Endothelial cell of umbilical vein (primary cell): ENCODE results near the gene PDXDC1. TPM values are rescaled to one million over a fixed set of nuclear protein-coding genes. Genes with fewer than 3 reads are reported as not detected.
"Not testable (repeated sequence)": the region's sequence is repeated elsewhere in the genome, so short reads cannot be mapped to it uniquely, and the experiment has no call there.

Source experiments
- BruUV-seq: library from RNA; stranded (reverse); fragments of 400-500 nt; replicated peaks from 2 replicates; lab custom pipeline; 2021; lab: Mats Ljungman, UMichigan
- CTCF ChIA-PET: fragments of 300-600, 350-600 bp; sonication (Branson Sonifier 250); formaldehyde crosslinking; loops from one replicate; lab custom pipeline; 2021; ENCODE audit warnings: antibody characterized with exemption, inconsistent platforms; lab: Charles Lee
- POLR2A ChIA-PET: fragments of 300-600, 350-600 bp; sonication (Branson Sonifier 250); formaldehyde crosslinking; loops from one replicate; lab custom pipeline; 2021; ENCODE audit warnings: antibody characterized with exemption, inconsistent platforms; lab: Charles Lee
- DNase-seq: peaks from one replicate; pipeline ENCODE4 v3.0.0-alpha.2; 2011; ENCODE audit warnings: low read depth, low spot score
- FAIRE-seq: peaks from 2 replicates; lab custom pipeline; 2011; peaks lifted over from hg19 to GRCh38; lab: Jason Lieb, UNC
- H2AFZ ChIP-seq: 2 replicates; pipeline ENCODE4 v1.6.0; 2012; ENCODE audit warnings: low read depth, low read length, control low read depth, inconsistent platforms
- H3K27ac ChIP-seq: 2 replicates; pipeline ENCODE4 v1.5.1; 2011; ENCODE audit warnings: low read depth, mild to moderate bottlenecking, control low read depth, low read length, moderate library complexity; ENCODE audit not compliant: insufficient read depth
- H3K27me3 ChIP-seq, 2 experiments: 2 replicates each; pipeline versions ENCODE4 v1.6.0 to v1.6.1; 2011; ENCODE audit warnings: low read length in 2 of 2, mixed read lengths in 1 of 2; ENCODE audit not compliant: control insufficient read depth in 2 of 2, insufficient read depth in 2 of 2
- H3K36me3 ChIP-seq, 2 experiments: 2 replicates in 1 of 2; 3 replicates in 1 of 2; pipeline ENCODE4 v1.5.1; 2011; ENCODE audit warnings: low read length in 2 of 2, mild to moderate bottlenecking in 1 of 2, moderate library complexity in 1 of 2; ENCODE audit not compliant: control insufficient read depth in 2 of 2, insufficient read depth in 2 of 2; ENCODE audit errors: extremely low read depth in 1 of 2
- H3K4me1 ChIP-seq: 3 replicates; pipeline ENCODE4 v1.5.1; 2011; ENCODE audit warnings: mild to moderate bottlenecking, low read length; ENCODE audit not compliant: control insufficient read depth, insufficient read depth; ENCODE audit errors: extremely low read depth
- H3K4me2 ChIP-seq: 2 replicates; pipeline ENCODE4 v1.6.1; 2011; ENCODE audit warnings: low read length, control low read depth, mixed read lengths; ENCODE audit not compliant: insufficient read depth
- H3K4me3 ChIP-seq, 3 experiments: fragments of 200-600 bp in 1 of 3; sonication (generic), shearing (Covaris generic) in 1 of 3; replicated peaks in 1 of 3; 2 replicates each; pipeline ENCODE4 v1.5.1; 2011 to 2016; ENCODE audit warnings: control low read depth in 3 of 3, low read length in 3 of 3, mild to moderate bottlenecking in 2 of 3, inconsistent platforms in 1 of 3, low read depth in 1 of 3, moderate library complexity in 1 of 3; ENCODE audit not compliant: insufficient read depth in 1 of 3
- H3K79me2 ChIP-seq: 2 replicates; pipeline ENCODE4 v1.6.0; 2012; ENCODE audit warnings: low read length, inconsistent platforms; ENCODE audit not compliant: control insufficient read depth, insufficient read depth
- H3K9ac ChIP-seq: replicated peaks from 2 replicates; pipeline ENCODE3; 2011; ENCODE audit warnings: low read length, control low read depth; ENCODE audit not compliant: insufficient read depth; ENCODE audit errors: extremely low read depth
- H3K9me1 ChIP-seq: replicated peaks from 3 replicates; pipeline ENCODE4 v1.6.0; 2011; ENCODE audit warnings: mild to moderate bottlenecking, low read length; ENCODE audit not compliant: control insufficient read depth, insufficient read depth; ENCODE audit errors: extremely low read depth
- H3K9me3 ChIP-seq: replicated peaks from 2 replicates; pipeline ENCODE4 v1.5.1; 2012; ENCODE audit warnings: low read length, inconsistent platforms; ENCODE audit not compliant: control insufficient read depth, insufficient read depth
- H4K20me1 ChIP-seq: replicated peaks from 2 replicates; pipeline ENCODE3; 2011; ENCODE audit warnings: mild to moderate bottlenecking, low read length; ENCODE audit not compliant: control insufficient read depth, insufficient read depth; ENCODE audit errors: extremely low read depth
- dilution Hi-C: fragments of 300-500 bp; cut with MboI; formaldehyde crosslinking; loops from one replicate; pipeline ENCODE4 v1.15.0; 2019; ENCODE audit warnings: low sequenced_read_pairs; ENCODE audit not compliant: extremely low pct_ligation_motif_present
- intact Hi-C: fragments of 100-400 bp; cut with micrococcal nuclease; formaldehyde crosslinking; loops from one replicate; pipeline ENCODE4 v1.10.0; 2022
- polyA plus RNA-seq, 4 experiments: library from polyadenylated mRNA; depleted of rRNA in 3 of 4; stranded (reverse) in 3 of 4; unstranded in 1 of 4; fragments of >200 nt; gene quantifications; 2 replicates each; pipeline versions ENCODE4 v1.2.1 to v1.2.3, GENCODE V29; 2011 to 2012; ENCODE audit warnings: missing spikeins in 1 of 4
- total RNA-seq: library from RNA; stranded (reverse); gene quantifications from 2 replicates; pipeline ENCODE4 v1.2.3, GENCODE V29; 2021

Gene PDXDC1
- total and polyA plus RNA-seq, 2 donors (not counting 3 experiments of a cell fraction or from before 2014, with no cell fraction given), result 44.6 to 78.9 TPM

DNA sequence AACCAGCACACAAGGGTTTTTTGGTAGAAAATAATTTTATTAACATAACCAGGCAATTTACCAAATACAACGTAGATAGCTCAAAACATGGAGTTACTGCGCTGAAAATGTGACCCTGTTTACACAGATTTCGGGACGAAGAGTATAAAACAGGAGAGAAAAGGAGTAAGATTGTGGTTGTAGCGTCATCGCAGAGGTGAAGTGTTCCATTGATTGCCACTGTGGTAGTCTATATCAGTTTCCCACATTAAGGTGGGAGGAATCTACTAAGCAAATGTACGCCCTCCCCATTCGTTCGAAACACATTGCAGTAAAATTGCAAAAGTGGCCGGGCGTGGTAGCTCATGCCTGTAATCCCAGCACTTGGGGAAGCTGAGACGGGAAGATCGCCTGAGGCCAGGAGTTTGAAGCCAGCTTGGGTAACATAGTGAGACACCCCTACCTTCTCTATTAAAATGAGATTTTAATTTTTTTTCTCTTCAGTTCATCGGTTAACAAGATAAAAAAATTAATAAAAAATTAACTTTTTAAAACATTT lies 972 bp upstream of the PDXDC1 start:
- H3K27ac ChIP-seq, H3K4me1 ChIP-seq, DNase-seq, H3K9me1 ChIP-seq, BruUV-seq, H4K20me1 ChIP-seq, dilution Hi-C loops, POLR2A ChIA-PET, FAIRE-seq, H3K36me3 ChIP-seq, CTCF ChIA-PET, H3K27me3 ChIP-seq, H2AFZ ChIP-seq, H3K9me3 ChIP-seq, H3K9ac ChIP-seq: not testable (repeated sequence)
- Histone ChIP-seq H3K4me2 (peak overlapping the region; percentile 71), H3K79me2 (peaks cover 16% of the 10 kb centered on the region), H3K4me3 (peak overlapping the region in 2 of 3 experiments; percentile 76 to 93)
- intact Hi-C loops, result loop anchor here (5.0 to 10.0 kb wide), 2 partner anchors 38 to 81 kb away; partner anchors contain the start of gene NTAN1

DNA sequence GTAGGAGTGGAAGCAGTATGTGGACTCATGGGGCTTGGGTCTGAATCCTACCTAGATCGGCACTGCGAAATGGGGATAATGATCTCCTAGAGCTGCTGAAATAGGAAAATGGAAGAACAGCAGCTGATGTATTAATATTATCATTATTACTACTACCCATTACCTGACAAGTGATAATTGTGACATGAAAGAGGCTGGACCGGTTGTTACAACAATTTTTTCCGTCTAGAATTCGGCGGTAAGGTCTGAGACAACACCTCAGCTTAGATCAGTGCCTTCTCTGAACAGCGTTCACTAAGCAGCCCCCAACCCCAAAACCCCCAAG lies 533 bp upstream of the PDXDC1 start:
- intact Hi-C loops, result loop anchor here (5.0 to 10.0 kb wide), 2 partner anchors 38 to 81 kb away; partner anchors contain the start of gene NTAN1
- H3K4me3 ChIP-seq, result peak overlapping the region; percentile 76 to 94 (median 93)
- H3K27me3 ChIP-seq, H3K9me1 ChIP-seq, BruUV-seq, H3K27ac ChIP-seq, FAIRE-seq, dilution Hi-C loops, POLR2A ChIA-PET, H3K36me3 ChIP-seq, H4K20me1 ChIP-seq, H3K4me1 ChIP-seq, H3K9me3 ChIP-seq: not testable (repeated sequence)
- DNase-seq, result peak; percentile 57
- CTCF ChIA-PET, result interaction anchor here (1.0 kb wide), 1 partner anchor 60 kb away, joined by 3 read pairs; no protein-coding TSS in a partner anchor
- peak overlapping the region; percentile 95 for H2AFZ ChIP-seq
- H3K4me2 ChIP-seq, result peak overlapping the region; percentile 71
- H3K9ac ChIP-seq, result peak overlapping the region; percentile 81
- H3K79me2 ChIP-seq, result peaks cover 18% of the 10 kb centered on the region

DNA sequence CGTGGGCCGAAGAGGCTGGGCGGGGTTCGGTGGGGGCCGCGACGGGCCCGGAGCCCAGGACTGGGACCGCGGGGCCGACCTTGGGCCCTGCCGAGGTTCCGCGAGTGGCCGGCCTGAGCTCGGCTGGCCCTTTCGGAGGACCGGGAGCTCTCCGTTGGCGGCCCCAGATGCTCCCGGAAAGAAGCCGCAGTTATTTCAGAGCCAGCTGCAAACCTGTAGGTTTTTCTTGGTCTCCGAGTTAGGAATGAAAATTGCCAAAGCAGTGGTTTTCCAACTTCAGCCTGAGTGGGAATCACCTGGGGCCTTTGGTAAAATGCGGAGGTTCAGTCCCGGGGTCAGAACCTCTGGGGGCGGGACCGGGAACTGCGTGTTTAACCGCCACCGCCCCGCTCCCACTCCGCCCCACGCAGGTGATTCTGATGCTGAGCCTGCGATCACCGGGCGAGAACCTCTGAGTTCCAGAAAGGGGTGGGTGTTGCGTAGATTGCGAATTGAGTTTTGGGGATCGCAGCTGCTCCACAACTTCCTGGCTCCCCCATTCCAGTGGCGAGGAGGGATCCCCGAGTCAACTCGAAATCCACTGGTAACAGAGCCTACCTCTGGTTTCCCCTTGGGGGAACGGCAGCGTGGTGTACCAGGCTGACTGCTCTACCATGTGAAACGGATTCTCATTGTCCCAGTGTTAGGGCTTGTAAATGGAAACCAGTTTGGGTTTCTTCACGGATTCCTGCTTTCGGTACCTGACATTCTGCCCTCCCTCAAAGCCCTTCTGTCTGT lies 780 bp downstream of the PDXDC1 start:
- TSS peak; percentile 61 for BruUV-seq
- H3K9me3 ChIP-seq, H3K9me1 ChIP-seq, POLR2A ChIA-PET, H4K20me1 ChIP-seq, dilution Hi-C loops, H3K36me3 ChIP-seq, H3K27me3 ChIP-seq, H3K4me1 ChIP-seq: not testable (repeated sequence)
- DNase-seq, result peak; percentile 31
- FAIRE-seq, result peak; percentile 68
- peak overlapping the region; percentile 95 for H2AFZ ChIP-seq
- H3K27ac ChIP-seq, result peak overlapping the region; percentile 61
- H3K4me2 ChIP-seq, result peak overlapping the region; percentile 78
- peak overlapping the region; percentile 81 for H3K9ac ChIP-seq
- intact Hi-C loops, result loop anchor here (10.0 kb wide), 1 partner anchor 79 kb away; the partner anchor contains the start of gene NTAN1
- H3K4me3 ChIP-seq, result peak overlapping the region; percentile 76 to 94 (median 93)
- peaks cover 24% of the 10 kb centered on the region for H3K79me2 ChIP-seq
- CTCF ChIA-PET, result interaction anchor here (1.0 kb wide), 1 partner anchor 59 kb away, joined by 3 read pairs; no protein-coding TSS in a partner anchor
